GM18858 (cell line): ENCODE results near the gene NANOGP8.
A peak's percentile ranks its signal among the peaks of the same experiment; 100 is the strongest.
"Not testable (repeated sequence)": the region's sequence is repeated elsewhere in the genome, so short reads cannot be mapped to it uniquely, and the experiment has no call there.

Experiments
- ATAC-seq: cut with Tn5 transposase; IDR thresholded peaks from one replicate; pipeline ENCODE4 v1.9.1; 2021; ENCODE audit not compliant: unreplicated experiment

Gene NANOGP8

DNA sequence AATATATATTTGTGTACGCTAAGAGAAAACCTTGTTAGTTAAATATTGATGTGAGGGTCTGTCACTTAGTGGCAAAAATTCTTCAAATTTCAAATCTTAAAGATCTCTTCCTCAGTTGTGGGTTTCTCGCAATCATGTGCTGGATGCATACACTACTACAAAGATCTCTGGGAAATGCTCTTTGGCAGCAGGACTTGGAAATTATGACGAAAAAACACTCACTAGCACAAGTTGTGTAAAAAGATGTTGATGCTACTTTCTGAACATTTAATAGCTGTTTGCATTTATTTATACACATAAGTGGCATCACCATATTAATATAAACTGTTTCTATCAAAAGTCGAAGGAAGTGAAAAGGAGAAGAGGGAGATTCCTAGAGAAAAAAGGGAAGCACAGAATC, 10.8 kb upstream of the NANOGP8 start:
- no peak for ATAC-seq

DNA sequence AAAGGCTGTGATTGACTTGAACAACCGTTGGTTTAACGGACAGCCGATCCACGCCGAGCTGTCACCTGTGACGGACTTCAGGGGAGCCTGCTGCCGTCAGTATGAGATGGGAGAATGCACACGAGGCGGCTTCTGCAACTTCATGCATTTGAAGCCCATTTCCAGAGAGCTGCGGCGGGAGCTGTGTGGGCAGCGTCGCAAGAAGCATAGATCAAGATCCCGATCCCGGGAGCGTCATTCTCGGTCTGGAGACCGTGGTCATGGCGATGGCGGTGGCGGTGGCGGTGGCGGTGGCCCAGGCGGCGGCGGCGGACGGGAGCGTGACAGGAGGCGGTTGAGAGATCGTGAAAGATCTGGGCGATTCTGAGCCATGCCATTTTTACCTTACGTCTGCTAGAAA, 7.8 kb upstream of the NANOGP8 start:
- no peak for ATAC-seq

DNA sequence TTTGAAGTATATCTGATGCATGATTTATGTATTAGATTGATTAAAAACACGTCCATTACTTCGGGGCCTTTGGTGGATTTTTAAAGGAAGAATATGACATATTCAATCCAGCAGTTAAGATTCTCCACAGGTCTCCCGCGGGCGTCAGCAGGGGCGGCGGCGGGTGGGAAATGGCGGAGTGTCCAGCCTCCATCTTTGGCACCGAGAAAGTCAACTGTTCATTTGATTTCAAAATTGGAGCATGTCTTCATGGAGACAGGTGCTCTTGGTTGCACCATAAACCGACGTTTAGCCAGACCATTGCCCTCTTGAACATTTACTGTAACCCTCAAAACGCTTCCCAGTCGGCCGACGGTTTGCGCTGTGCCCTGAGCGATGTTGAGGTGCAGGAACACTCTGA, 7.2 kb upstream of the NANOGP8 start:
- ATAC-seq, result no peak

DNA sequence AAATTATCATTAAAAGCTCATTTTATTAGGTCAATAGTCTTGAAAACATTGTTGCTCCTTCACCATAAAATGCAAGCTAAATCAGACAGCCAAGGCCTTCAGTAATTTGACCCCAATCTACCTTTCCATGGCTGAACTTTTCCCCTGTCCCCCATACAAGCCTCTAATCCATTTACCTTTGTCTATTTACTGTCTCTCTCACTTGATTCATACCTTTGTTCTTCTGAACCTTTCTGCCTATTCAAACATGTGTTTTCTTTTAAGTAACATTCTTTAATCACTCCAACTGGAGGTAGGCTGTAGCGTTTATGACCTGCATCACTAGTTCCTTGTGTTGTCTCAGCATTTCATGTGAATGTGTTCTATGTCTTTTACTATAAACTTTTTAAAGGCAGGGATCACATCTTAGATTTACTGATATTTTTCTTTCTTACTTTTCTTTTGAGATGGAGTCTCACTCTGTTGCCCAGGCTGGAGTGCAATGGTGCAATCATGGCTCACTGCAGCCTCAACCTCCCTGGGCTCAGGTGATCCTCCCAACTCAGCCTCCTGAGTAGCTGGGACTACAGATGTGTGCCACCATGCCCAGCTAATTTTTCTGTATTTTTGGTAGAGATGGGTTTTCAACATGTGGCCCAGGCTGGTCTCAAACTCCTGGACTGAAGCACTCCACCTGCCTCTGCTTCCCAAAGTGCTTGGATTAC, 5.2 kb upstream of the NANOGP8 start:
- no peak for ATAC-seq

DNA sequence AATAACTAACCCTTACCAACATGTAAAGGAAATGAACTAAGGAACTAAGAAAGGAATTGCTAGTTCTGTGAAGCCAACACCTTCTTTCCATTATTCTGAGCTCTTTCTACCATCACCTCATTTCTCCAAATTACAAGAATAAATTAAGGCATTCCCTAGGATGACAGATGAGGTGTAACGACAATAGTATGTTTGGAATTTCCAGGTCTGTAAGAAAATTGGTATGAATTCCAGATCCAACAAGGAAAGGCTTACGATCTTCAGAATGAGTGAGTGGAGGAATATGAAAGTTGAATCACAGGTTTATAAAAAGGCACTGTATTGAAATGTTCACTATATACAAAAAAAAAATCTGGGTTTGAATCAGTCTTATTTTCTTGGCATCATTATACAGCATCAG, 4.5 kb upstream of the NANOGP8 start:
- no peak for ATAC-seq

DNA sequence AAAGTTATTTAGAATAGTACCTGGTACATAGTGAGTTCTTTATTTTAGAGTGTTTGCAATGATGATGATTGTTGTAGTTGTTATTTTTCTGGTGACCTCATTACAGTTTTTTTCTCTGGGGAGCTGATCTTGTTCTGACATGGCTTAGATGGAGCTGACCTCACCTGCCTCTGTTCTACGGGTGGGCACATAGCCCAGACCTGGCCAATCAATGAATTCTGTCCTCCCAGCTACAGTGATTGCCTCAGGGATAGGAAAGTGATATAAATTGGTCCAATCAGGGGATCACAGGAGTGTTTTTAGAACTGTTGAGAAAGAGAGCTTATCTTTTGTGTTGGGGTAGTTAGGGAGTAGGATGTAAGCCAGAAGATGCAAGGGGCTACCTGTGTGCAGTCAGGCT, 3.2 kb upstream of the NANOGP8 start:
- ATAC-seq, result no peak

GRCh38 chr15:35087759-35088158, 2.7 kb upstream of the NANOGP8 start:
- no peak for ATAC-seq

DNA sequence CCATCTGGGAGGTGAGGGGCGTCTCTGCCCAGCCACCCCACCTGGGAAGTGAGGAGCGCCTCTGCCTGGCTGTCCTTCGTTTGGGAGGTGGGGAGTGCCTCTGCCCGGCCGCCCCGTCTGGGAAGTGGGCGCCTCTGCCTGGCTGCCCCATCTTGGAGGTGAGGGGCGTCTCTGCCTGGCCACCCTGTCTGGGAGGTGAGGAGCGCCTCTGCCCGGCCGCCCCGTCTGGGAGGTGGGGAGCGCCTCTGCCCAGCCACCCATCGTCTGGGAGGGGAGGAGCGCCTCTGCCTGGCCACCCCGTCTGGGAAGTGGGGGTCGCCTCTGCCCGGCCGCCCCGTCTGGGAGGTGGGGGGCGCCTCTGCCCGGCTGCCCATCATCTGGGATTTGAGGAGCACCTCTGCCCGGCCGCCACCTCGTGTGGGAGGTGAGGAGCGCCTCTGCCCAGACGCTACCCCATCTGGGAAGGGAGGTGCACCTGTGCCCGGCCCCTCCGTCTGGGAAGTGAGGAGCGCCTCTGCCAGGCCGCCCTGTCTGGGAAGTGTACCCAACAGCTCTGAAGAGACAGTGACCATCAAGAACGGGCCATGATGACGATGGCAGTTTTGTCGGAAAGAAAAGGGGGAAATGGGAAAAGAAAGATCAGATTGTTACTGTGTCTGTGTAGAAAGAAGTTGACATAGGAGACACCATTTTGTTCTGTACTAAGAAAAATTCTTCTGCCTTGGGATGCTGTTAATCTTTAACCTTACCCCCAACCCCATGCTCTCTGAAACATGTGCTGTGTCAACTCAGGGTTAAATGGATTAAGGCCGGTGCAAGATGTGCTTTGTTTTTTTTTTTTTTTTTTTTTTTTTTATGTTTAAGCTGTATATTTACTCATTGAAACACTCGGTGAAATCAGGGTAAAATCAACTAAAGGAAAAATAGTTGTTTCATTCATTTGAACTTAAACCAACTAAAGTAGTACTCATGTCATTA, 2.4 kb downstream of the NANOGP8 start:
- ATAC-seq, result not testable (repeated sequence)

GRCh38 chr15:35081626-35082365, 3.3 kb downstream of the NANOGP8 start:
- not testable (repeated sequence) for ATAC-seq

- ATAC-seq, result no peak
Observed at GRCh38 chr15:35080226-35080625, 4.9 kb downstream of the NANOGP8 start.

DNA sequence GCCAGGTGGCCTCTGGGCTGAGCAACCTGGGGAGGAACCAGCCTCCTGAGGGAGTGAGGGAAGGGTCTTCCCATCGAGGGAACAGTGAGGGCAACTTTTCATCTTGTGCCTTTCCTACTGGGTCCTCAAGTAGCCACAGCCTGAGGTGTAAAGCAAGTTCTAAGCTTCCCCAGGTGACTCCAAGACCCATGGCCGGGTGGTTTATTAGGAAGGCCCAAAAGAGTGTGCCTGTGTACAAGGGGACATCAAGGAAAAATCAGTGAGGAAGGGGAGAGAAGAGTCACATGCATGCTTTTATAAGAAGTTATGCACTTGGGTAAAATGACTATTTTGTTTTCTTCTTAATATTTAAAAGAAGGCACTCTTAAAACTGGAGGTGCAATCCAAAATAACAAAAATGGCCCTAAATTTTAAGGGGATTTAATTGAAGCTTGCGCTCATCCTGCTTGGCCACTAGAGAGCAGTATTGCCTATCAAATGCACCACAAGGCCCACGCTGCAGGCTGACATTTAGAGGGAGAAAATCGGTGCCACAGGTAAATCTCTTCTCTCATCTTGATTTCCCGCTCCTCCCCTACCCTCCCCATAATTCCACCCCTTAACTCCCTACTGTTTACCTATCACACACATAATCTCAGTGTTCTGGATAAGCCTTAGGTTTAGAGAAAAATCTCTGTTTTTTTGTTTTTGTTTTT, 6.7 kb downstream of the NANOGP8 start:
- peak; percentile 55 for ATAC-seq

GRCh38 chr15:35071106-35071505, 14.0 kb downstream of the NANOGP8 start:
- no peak for ATAC-seq

DNA sequence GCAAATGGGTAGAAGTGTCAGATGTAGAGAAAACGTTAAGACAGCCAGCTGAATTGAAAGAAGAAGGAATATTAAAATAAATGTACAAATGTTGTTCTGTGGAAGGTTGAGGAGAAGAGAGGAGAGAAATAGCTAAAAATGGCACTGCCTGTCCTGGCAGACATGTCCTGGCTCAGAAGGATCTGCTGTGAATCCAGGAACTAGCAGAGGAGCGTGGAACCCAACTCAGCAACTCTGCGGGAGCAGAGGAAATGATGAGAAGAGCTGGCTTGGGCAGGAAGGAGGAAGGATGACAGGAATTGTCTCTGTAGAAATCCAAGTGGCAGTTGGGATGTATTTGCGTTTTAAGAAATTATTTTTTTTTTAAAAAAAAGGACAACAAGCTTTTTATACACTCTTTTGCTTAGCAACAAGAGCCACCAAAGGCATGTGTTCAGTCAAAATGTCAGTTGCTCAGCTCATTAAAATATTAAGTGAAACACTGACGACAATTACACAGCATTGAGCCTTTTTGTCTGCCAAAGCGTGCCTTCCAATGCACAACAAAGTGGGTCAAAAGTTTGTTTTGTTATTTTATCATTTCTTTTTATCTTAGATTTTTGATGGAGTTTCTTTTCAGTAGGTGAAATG, 16.1 kb downstream of the NANOGP8 start:
- no peak for ATAC-seq

DNA sequence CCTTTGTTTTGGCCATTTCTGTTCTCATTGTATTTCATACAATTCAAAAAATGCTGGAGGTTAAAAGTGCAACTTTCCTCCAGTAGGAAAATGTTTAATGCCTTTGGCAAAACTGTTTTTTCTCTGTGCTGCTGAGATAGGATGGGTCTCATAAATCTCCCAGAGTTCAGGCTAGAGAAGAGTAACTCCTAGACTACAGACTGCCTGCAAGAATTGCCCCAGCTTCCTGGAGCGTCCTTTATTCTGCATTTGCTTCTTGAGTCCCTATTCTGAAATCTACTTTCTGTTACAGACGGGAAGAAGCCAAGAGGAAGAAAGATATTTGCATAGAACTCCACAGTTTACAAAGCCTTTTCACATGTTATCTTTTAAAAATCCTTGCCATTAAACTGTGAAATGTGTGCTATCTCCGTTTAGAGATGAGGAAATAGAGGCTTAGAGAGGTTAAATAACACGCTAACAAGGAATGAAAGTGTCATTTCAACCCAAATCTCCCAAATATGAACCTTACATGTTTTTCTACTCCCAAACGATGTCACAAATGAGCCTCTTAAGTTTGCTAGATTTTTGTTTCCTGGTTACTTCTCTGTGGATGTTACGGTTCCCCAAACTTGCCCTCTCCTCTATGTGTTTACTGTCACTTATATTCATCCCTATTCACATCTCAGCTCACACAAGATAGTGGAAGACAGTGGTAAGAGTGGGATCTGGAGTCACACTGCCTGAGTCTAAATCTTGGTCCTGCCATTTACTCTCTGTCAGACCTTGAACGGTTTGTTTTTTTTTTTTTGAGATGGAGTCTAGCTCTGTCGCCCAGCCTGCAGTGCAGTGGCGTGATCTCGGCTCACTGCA, 17.4 kb downstream of the NANOGP8 start:
- no peak for ATAC-seq

DNA sequence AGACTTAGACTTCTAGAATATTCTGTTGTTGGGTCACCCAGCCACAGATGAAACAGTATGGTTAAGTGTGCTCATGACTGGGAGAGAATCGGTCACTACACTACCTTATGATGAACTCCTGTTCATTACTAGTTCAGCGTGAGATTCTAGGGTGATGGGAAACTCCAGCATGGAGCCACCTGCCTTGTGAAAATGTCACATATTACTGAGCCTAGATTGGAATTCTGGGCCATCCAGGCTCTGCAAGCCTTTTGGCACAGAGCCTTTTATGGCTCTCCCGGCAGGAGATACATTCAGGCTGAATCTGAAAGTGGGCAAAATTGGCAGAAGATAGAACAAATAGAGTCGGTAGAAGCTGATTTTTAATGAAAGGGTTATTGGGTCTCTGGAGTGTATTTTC, 19.0 kb downstream of the NANOGP8 start:
- ATAC-seq, result no peak

DNA sequence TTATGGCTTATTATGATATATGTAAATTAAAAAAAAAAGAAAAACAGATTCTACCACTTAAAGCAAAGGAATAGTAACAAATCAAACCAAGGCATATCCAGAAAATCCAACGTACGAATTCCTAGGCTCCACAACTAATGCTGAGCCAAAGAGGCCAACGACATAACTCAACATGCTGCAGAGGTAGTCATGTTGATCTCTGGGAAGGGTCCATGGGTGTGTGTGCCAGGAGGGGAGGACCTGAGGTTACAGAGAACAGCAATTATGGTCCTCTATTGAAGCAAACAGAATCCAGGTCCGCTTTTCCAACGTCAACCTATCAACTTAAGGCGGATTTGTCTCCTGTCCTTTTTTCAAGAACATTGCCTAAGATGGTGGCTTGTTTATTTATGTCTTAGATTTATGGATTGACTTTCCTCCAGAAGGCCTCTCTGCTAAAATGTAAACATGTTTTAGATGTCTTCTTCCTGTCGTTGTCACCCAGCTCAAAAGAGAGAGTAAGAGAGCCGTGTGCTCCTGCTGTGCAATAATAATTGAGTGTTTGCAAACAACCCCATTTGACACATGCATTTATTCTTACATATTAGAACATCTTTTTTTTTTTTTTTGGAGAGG, 20.4 kb downstream of the NANOGP8 start:
- ATAC-seq, result no peak

- ATAC-seq, result peak; percentile 13
Observed at GRCh38 chr15:35062738-35063099, 22.4 kb downstream of the NANOGP8 start.

DNA sequence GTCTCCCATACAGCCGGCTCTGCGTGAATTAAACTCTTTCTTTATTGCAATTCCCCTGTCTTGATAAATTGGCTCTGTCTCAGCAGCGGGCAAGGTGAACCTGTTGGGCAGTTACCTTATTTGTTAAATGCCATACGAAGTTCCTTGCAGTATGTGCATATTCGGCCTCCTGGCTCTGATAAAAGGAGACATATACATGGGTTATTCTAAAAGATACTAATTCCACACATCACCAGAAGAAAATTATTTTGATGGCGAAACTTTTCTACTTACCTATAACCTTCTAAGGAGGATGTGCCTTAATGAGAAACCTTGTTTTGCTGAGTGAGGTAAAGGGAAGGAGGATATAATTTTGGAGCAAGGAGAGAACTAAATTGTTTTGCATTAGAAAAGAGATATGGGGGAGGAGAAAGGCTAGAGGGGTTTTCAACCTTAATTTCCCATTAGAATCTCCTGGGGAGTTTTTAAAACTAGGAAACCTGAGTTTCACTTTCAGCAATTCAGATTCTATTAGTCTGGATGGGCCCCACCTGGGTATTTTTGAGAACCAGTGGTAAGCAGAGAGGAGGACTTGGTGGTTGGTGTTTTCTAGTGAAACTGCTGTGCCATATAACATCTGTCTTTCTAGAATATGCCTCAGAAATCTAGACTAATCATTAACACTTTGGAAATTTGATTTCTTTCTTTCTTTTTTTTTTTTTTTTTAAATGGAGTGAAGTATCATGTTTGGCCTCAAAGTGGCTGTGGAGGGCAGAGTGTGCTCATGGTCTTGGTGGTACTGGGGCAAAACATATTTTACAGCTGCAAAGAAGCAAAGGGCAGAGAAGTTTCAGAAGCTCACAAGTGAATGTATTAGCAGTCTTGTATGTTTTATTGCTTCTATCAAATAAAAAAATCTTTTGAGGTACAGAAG, 23.0 kb downstream of the NANOGP8 start:
- ATAC-seq, result peak; percentile 57
